ENCODE measurements around the gene DLGAP1. TPM values are rescaled to one million over a fixed set of nuclear protein-coding genes. Genes with fewer than 3 reads are reported as not detected.

The DLGAP1 gene
- total RNA-seq, 1 experiment from 2014 or later, result 23.2 TPM

- H3K56ac ChIP-seq (ENCODE audit: insufficient read length, low read depth, low read length), result no peak overlapping the region
- H4K5ac ChIP-seq (ENCODE audit: insufficient read length, low read depth, low read length), result no peak overlapping the region
- no peak overlapping the region for H3K23ac ChIP-seq (ENCODE audit: insufficient read length, low read depth, low read length)
- H3K27ac Mint-ChIP-seq, result peak overlapping the region in 1 of 3 experiments; percentile 40; a peak in 2 of 7 replicates
- H2BK12ac ChIP-seq (ENCODE audit: insufficient read length, low read depth, low read length), result no peak overlapping the region
- no peak for DNase-seq
- no peak for TF ChIP-seq CTCF (conservative IDR thresholded peaks at IDR 0.05)
- no peak overlapping the region for H2BK5ac ChIP-seq (ENCODE audit: insufficient read length, low read length)
- no peaks in the 10 kb centered on the region for H3K4me1 ChIP-seq (ENCODE audit: insufficient read depth, low read length)
- H3K18ac ChIP-seq (ENCODE audit: insufficient read length, low read depth, low read length), result no peak overlapping the region
- H4K91ac ChIP-seq (ENCODE audit: insufficient read length, low read depth, low read length), result no peak overlapping the region
- H4K8ac ChIP-seq (replicated peaks; ENCODE audit: insufficient read length, low read depth, low read length), result no peak overlapping the region
- H3K9me3 Mint-ChIP-seq, result no peaks in the 10 kb centered on the region
- no peaks in the 10 kb centered on the region for H3K27me3 ChIP-seq (ENCODE audit: insufficient read depth, low read length)
- H2AFZ ChIP-seq (ENCODE audit: low read length), result no peak overlapping the region
- H3K79me1 ChIP-seq (ENCODE audit: insufficient read depth, low read depth, low read length, poor library complexity, severe bottlenecking), result no peaks in the 10 kb centered on the region
- H3K36me3 Mint-ChIP-seq (ENCODE audit: insufficient read depth in 1 of 3, low read depth in 3 of 3), result peaks cover 11 to 20% (median 14%) of the 10 kb centered on the region in 3 experiments
- no peak overlapping the region for H3K4me3 Mint-ChIP-seq
- H2BK15ac ChIP-seq (ENCODE audit: low read depth, low read length), result no peak overlapping the region
- peaks cover 12 to 27% of the 10 kb centered on the region in 2 experiments for H3K4me1 Mint-ChIP-seq
- H3T11ph ChIP-seq (ENCODE audit: low read length), result no peak overlapping the region
- H3K14ac ChIP-seq (ENCODE audit: insufficient read depth, low read length), result no peak overlapping the region
- WGBS (ENCODE audit: extremely low coverage, insufficient read length, low lambda C conversion rate), result no CpG with 5 or more reads among the region's 7 CpGs
- no peaks in the 10 kb centered on the region for H4K20me1 ChIP-seq (ENCODE audit: control insufficient read depth, insufficient read depth, insufficient read length)
- H3K23me2 ChIP-seq (ENCODE audit: insufficient read length, low read depth, low read length, poor library complexity, severe bottlenecking), result no peaks in the 10 kb centered on the region
- no peak overlapping the region for H2BK120ac ChIP-seq (ENCODE audit: low read depth, low read length, poor library complexity, severe bottlenecking)
- H3K79me2 ChIP-seq (ENCODE audit: insufficient read depth, low read length), result no peaks in the 10 kb centered on the region
- no peak overlapping the region for H3K27ac ChIP-seq (ENCODE audit: insufficient read length, low read depth, low read length)
- H2BK20ac ChIP-seq (ENCODE audit: low read depth, low read length, poor library complexity, severe bottlenecking), result no peak overlapping the region
- no peak overlapping the region for H3K9ac ChIP-seq (ENCODE audit: extremely low read depth, insufficient read length, low read length)
- H3K9me3 ChIP-seq (ENCODE audit: control insufficient read depth, low read depth, low read length), result no peaks in the 10 kb centered on the region
- no peak overlapping the region for H3K4me2 ChIP-seq (ENCODE audit: insufficient read depth, insufficient read length, low read length)
- no peak overlapping the region for H3K4ac ChIP-seq (ENCODE audit: low read depth, low read length)
- no peak overlapping the region for H2AK5ac ChIP-seq (ENCODE audit: insufficient read length, low read length)
- H3K27me3 Mint-ChIP-seq (ENCODE audit: low read depth), result no peaks in the 10 kb centered on the region
Measured at GRCh38 chr18:3878401-3878800, 576.7 kb downstream of the DLGAP1 start.
